ENCODE data around the gene ZDHHC14.

DNA sequence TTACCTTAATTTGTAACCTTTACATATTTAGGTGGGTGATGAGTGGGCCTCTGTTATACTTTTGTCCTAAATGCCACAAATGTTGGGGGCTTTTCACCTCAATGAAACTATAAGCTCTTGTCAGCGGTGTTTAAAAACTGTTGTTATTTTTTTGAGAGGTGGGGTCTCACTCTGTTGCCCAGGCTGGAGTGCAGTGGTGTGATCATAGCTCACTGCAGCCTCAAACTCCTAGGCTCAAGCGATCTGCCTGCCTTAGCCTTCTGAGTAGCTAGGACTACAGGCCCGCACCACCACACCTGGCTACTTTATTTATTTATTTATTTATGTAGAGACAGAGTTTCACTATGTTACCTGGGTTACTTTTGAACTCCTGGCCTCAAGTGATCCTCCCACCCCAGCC is 66.7 kb downstream of the ZDHHC14 start:
- TF ChIP-seq POLR2AphosphoS5 (IDR thresholded peaks at IDR 0.05; ENCODE audit: low read depth) (no peak), NANOG (IDR thresholded peaks at IDR 0.05; ENCODE audit: borderline replicate concordance) (no peak), EZH2phosphoT487 (IDR thresholded peaks at IDR 0.05; ENCODE audit: unreplicated experiment) (no peak), JUNB (IDR thresholded peaks at IDR 0.05; ENCODE audit: unreplicated experiment) (no peak), EZH2 (IDR thresholded peaks at IDR 0.05; ENCODE audit: low read depth, unreplicated experiment) (no peak), CREB1 (CRISPR knock-in tag; IDR thresholded peaks at IDR 0.05; ENCODE audit: low read depth) (no peak), ZNF331 (CRISPR knock-in tag; IDR thresholded peaks at IDR 0.05; ENCODE audit: low read depth) (no peak), STAT1 (IDR thresholded peaks at IDR 0.05; ENCODE audit: unreplicated experiment) (no peak)
- TF ChIP-seq, protein P1, sequence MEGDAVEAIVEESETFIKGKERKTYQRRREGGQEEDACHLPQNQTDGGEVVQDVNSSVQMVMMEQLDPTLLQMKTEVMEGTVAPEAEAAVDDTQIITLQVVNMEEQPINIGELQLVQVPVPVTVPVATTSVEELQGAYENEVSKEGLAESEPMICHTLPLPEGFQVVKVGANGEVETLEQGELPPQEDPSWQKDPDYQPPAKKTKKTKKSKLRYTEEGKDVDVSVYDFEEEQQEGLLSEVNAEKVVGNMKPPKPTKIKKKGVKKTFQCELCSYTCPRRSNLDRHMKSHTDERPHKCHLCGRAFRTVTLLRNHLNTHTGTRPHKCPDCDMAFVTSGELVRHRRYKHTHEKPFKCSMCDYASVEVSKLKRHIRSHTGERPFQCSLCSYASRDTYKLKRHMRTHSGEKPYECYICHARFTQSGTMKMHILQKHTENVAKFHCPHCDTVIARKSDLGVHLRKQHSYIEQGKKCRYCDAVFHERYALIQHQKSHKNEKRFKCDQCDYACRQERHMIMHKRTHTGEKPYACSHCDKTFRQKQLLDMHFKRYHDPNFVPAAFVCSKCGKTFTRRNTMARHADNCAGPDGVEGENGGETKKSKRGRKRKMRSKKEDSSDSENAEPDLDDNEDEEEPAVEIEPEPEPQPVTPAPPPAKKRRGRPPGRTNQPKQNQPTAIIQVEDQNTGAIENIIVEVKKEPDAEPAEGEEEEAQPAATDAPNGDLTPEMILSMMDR (conservative IDR thresholded peaks at IDR 0.05; ENCODE audit: low read depth in 2 of 2) = no peak
- TF ChIP-seq, protein P2, sequence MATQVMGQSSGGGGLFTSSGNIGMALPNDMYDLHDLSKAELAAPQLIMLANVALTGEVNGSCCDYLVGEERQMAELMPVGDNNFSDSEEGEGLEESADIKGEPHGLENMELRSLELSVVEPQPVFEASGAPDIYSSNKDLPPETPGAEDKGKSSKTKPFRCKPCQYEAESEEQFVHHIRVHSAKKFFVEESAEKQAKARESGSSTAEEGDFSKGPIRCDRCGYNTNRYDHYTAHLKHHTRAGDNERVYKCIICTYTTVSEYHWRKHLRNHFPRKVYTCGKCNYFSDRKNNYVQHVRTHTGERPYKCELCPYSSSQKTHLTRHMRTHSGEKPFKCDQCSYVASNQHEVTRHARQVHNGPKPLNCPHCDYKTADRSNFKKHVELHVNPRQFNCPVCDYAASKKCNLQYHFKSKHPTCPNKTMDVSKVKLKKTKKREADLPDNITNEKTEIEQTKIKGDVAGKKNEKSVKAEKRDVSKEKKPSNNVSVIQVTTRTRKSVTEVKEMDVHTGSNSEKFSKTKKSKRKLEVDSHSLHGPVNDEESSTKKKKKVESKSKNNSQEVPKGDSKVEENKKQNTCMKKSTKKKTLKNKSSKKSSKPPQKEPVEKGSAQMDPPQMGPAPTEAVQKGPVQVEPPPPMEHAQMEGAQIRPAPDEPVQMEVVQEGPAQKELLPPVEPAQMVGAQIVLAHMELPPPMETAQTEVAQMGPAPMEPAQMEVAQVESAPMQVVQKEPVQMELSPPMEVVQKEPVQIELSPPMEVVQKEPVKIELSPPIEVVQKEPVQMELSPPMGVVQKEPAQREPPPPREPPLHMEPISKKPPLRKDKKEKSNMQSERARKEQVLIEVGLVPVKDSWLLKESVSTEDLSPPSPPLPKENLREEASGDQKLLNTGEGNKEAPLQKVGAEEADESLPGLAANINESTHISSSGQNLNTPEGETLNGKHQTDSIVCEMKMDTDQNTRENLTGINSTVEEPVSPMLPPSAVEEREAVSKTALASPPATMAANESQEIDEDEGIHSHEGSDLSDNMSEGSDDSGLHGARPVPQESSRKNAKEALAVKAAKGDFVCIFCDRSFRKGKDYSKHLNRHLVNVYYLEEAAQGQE (IDR thresholded peaks at IDR 0.05; ENCODE audit: unreplicated experiment) = no peak
